Measurements from ENCODE around the gene GOLGA7B. TPM values are rescaled to one million over a fixed set of nuclear protein-coding genes. Genes with fewer than 3 reads are reported as not detected.

GOLGA7B gene
- total and polyA plus RNA-seq, 2 donors (not counting 1 experiment from before 2014, with no cell fraction given), result 0.01 TPM; not detected in 1

DNA sequence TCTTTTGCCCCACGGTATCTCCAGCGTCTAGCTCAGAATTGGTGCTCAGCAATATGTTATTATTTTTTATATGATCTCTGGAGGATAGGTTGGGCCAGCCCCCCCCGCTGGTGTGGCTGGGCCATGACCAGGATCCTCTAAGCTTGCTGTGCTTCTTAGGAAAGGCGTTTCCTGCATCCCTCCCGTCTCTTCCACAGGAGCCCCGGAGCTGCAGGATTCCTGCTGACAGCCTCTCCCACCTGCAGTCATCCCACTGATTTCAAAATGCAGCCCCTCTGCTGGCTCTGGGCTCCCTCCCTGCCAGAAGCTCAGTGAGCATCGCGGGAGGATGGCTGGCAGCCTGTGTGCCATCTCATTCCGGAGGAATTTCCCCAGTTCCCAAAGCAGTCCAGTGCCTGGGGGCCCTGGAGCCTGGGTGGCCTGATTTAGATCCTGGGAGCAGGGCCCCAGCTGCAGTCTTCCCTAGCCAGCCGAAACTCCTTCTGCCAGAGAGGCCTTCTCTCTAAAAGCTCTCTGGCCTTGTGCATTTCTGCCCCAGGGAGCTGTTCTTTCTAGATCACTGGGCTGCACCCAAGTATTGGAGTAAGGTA, 21.8 kb upstream of the GOLGA7B start:
- CTCF ChIA-PET, result interaction anchor here (1.4 kb wide), 1 partner anchor 10 kb away, joined by 3 read pairs; no protein-coding TSS in a partner anchor
- no peak overlapping the region for H2AFZ ChIP-seq (ENCODE audit: insufficient read depth, low read depth, low read length, poor library complexity, severe bottlenecking)
- peaks cover 0 to 4% (median 0%) of the 10 kb centered on the region in 4 experiments for H3K27me3 ChIP-seq (replicated peaks in 1 of 4; ENCODE audit: control extremely low read depth in 1 of 4, control insufficient read depth in 3 of 4, insufficient read depth in 4 of 4, low read length in 3 of 4)
- H3K79me2 ChIP-seq (ENCODE audit: control insufficient read depth, insufficient read depth, low read length), result no peaks in the 10 kb centered on the region
- Mint-ChIP-seq H3K27me3 (peaks cover 19% of the 10 kb centered on the region), H3K27ac (no peak overlapping the region), H3K4me1 (no peaks in the 10 kb centered on the region), H3K9me3 (ENCODE audit: insufficient read depth) (no peaks in the 10 kb centered on the region), H3K4me3 (no peak overlapping the region)
- H3K4me1 ChIP-seq (ENCODE audit: control insufficient read depth in 2 of 2, insufficient read depth in 2 of 2, low read length in 2 of 2), result no peaks in the 10 kb centered on the region
- no peaks in the 10 kb centered on the region for H3K36me3 ChIP-seq (replicated peaks in 1 of 2; ENCODE audit: control extremely low read depth in 1 of 2, control insufficient read depth in 1 of 2, extremely low read depth in 1 of 2, insufficient read depth in 2 of 2, low read length in 1 of 2)
- no peak overlapping the region for H3K9ac ChIP-seq (ENCODE audit: low read length)
- ATAC-seq (ENCODE audit: low read depth) (no peak), DNase-seq (no peak)
- H3K4me3 ChIP-seq (ENCODE audit: control extremely low read depth in 1 of 5, extremely low read depth in 1 of 5, insufficient read depth in 1 of 5, low read depth in 2 of 5, low read length in 4 of 5), result no peak overlapping the region
- WGBS (ENCODE audit: insufficient coverage), result 70% methylated on average over 10 of the region's 10 CpGs
- H3K4me2 ChIP-seq (replicated peaks; ENCODE audit: low read depth, low read length, poor library complexity, severe bottlenecking), result no peak overlapping the region
- H3K9me3 ChIP-seq (ENCODE audit: control extremely low read depth in 1 of 3, control insufficient read depth in 2 of 3, insufficient read depth in 1 of 3, low read length in 2 of 3), result no peaks in the 10 kb centered on the region
- no peak overlapping the region for H3K27ac ChIP-seq (ENCODE audit: low read length in 2 of 2)
- POLR2A ChIA-PET, result no interaction called here
- no peak for TF ChIP-seq EZH2 (IDR thresholded peaks at IDR 0.05; ENCODE audit: borderline replicate concordance, insufficient read depth, low read depth, low read length, poor library complexity, severe bottlenecking)
- TF ChIP-seq, protein P1, sequence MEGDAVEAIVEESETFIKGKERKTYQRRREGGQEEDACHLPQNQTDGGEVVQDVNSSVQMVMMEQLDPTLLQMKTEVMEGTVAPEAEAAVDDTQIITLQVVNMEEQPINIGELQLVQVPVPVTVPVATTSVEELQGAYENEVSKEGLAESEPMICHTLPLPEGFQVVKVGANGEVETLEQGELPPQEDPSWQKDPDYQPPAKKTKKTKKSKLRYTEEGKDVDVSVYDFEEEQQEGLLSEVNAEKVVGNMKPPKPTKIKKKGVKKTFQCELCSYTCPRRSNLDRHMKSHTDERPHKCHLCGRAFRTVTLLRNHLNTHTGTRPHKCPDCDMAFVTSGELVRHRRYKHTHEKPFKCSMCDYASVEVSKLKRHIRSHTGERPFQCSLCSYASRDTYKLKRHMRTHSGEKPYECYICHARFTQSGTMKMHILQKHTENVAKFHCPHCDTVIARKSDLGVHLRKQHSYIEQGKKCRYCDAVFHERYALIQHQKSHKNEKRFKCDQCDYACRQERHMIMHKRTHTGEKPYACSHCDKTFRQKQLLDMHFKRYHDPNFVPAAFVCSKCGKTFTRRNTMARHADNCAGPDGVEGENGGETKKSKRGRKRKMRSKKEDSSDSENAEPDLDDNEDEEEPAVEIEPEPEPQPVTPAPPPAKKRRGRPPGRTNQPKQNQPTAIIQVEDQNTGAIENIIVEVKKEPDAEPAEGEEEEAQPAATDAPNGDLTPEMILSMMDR (IDR thresholded peaks at IDR 0.05), result no peak
- intact Hi-C loops (cut with micrococcal nuclease), result no loop called here
- no peaks in the 10 kb centered on the region for H4K20me1 ChIP-seq (ENCODE audit: control insufficient read depth, insufficient read depth, low read length, poor library complexity, severe bottlenecking)

DNA sequence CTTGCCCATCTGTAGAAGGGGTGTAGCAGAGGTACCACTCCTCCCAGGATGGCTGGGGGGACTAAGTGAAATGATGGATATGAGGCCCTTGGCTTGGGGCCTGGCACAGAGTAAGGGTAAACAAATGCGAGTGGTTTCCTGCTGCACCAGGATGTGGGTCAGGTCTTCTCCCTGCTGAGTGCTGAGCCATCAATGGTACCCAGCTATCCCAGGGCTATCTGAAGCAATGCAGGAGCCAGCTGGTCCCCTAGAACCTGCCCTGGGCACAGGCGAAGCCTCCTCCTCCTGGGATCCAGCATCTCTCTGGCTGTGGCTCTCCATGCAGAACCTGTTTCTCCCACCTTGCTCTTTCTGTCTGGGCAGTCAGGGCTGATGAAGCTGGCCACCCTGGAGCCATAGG, 20.9 kb upstream of the GOLGA7B start:
- Mint-ChIP-seq H3K9me3 (ENCODE audit: insufficient read depth) (no peaks in the 10 kb centered on the region), H3K4me3 (no peak overlapping the region), H3K27me3 (peaks cover 22% of the 10 kb centered on the region), H3K4me1 (no peaks in the 10 kb centered on the region), H3K27ac (no peak overlapping the region)
- no peak for TF ChIP-seq EZH2 (IDR thresholded peaks at IDR 0.05; ENCODE audit: borderline replicate concordance, insufficient read depth, low read depth, low read length, poor library complexity, severe bottlenecking)
- TF ChIP-seq, protein P1 (IDR thresholded peaks at IDR 0.05), result no peak
- H3K9me3 ChIP-seq (ENCODE audit: control extremely low read depth in 1 of 3, control insufficient read depth in 2 of 3, insufficient read depth in 1 of 3, low read length in 2 of 3), result no peaks in the 10 kb centered on the region
- H3K4me2 ChIP-seq (replicated peaks; ENCODE audit: low read depth, low read length, poor library complexity, severe bottlenecking), result no peak overlapping the region
- intact Hi-C loops (cut with micrococcal nuclease), result no loop called here
- H3K27me3 ChIP-seq (replicated peaks in 1 of 4; ENCODE audit: control extremely low read depth in 1 of 4, control insufficient read depth in 3 of 4, insufficient read depth in 4 of 4, low read length in 3 of 4), result peaks cover 0 to 4% (median 0%) of the 10 kb centered on the region in 4 experiments
- ChIA-PET POLR2A (no interaction called here), CTCF (interaction anchor here (1.4 kb wide), 1 partner anchor 9 kb away, joined by 3 read pairs; no protein-coding TSS in a partner anchor)
- H4K20me1 ChIP-seq (ENCODE audit: control insufficient read depth, insufficient read depth, low read length, poor library complexity, severe bottlenecking), result no peaks in the 10 kb centered on the region
- no peak overlapping the region for H3K27ac ChIP-seq (ENCODE audit: low read length in 2 of 2)
- H3K36me3 ChIP-seq (replicated peaks in 1 of 2; ENCODE audit: control extremely low read depth in 1 of 2, control insufficient read depth in 1 of 2, extremely low read depth in 1 of 2, insufficient read depth in 2 of 2, low read length in 1 of 2), result no peaks in the 10 kb centered on the region
- H3K9ac ChIP-seq (ENCODE audit: low read length), result no peak overlapping the region
- H3K4me1 ChIP-seq (ENCODE audit: control insufficient read depth in 2 of 2, insufficient read depth in 2 of 2, low read length in 2 of 2), result no peaks in the 10 kb centered on the region
- no peak overlapping the region for H3K4me3 ChIP-seq (ENCODE audit: control extremely low read depth in 1 of 5, extremely low read depth in 1 of 5, insufficient read depth in 1 of 5, low read depth in 2 of 5, low read length in 4 of 5)
- ATAC-seq (ENCODE audit: low read depth) (no peak), DNase-seq (no peak)
- H3K79me2 ChIP-seq (ENCODE audit: control insufficient read depth, insufficient read depth, low read length), result no peaks in the 10 kb centered on the region
- 59% methylated on average over 2 of the region's 2 CpGs for WGBS (ENCODE audit: insufficient coverage)
- H2AFZ ChIP-seq (ENCODE audit: insufficient read depth, low read depth, low read length, poor library complexity, severe bottlenecking), result no peak overlapping the region

Data from B cell (primary cell).